ENCODE measurements around the gene TPRX1. TPM values are rescaled to one million over a fixed set of nuclear protein-coding genes. Genes with fewer than 3 reads are reported as not detected.
"Not testable (repeated sequence)": the region's sequence is repeated elsewhere in the genome, so short reads cannot be mapped to it uniquely, and the experiment has no call there.

Gene TPRX1
- total and polyA plus RNA-seq, 4 donors: not detected

DNA sequence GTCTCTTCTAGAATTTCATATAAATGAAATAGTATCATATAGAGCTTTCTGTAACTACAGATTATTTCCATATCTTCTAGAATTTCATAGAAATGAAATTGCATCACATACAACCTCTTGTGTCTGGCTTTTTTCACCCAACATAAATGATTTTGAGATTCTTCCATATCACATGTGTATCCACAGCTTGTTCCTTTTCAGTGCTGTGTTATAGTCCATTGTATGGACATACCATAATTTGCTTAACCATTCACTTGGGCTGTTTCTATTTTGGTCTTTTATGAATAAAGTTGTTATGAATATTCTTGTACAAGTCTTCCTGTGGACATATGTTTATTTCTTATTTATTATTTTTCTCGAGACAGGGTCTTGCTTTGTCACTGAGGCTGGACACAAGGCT is 11.7 kb downstream of the TPRX1 start:
- Histone ChIP-seq H3K27me3 (ENCODE audit: control insufficient read depth in 3 of 3, insufficient read depth in 3 of 3, low read length in 2 of 3) (no peaks in the 10 kb centered on the region), H3K27ac (ENCODE audit: low read depth in 1 of 2, low read length in 1 of 2) (no peak overlapping the region), H3K4me3 (no peak overlapping the region), H3K36me3 (ENCODE audit: control insufficient read depth in 4 of 4, insufficient read depth in 4 of 4, low read length in 4 of 4) (no peaks in the 10 kb centered on the region), H3K4me1 (ENCODE audit: control insufficient read depth in 5 of 5, insufficient read depth in 5 of 5, low read length in 5 of 5) (peaks cover 0 to 3% (median 0%) of the 10 kb centered on the region in 5 donors), H3K9me3 (ENCODE audit: control insufficient read depth in 4 of 4, insufficient read depth in 3 of 4, low read length in 3 of 4) (peaks cover 0 to 1% (median 0%) of the 10 kb centered on the region in 4 donors), H3K9ac (ENCODE audit: insufficient read depth in 1 of 2, low read length in 2 of 2) (no peak overlapping the region)
- no peak for DNase-seq
- no peak for ATAC-seq (ENCODE audit: insufficient read depth, low FRiP score)
- no peak for TF ChIP-seq CTCF (IDR thresholded peaks at IDR 0.05; ENCODE audit: control extremely low read depth, extremely low read depth)
- WGBS, 2 donors: 95 to 100% methylated on average over 1 of the region's 1 CpG

DNA sequence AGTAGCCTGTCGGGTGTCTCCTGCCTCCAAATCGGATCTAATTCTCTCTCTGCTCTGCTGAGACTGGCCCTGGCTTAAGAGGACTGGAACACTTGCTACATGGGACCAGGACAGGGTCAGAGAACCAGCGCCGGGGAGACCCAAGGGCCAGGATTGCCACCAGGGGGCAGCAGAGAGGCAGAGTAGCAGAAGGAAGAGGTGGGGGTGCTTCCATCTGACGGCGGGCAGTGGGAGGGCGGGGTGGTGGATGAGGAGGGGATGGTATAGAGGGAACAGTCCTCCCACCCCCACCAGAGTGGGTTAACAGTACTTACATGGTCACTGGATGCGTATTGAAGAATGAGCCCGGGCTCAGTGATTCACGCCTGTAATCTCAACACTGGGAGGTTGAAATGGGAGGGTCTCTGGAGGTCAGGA is 13.9 kb downstream of the TPRX1 start:
- peak; percentile 51 to 73 (median 58) for DNase-seq
- H3K4me1 ChIP-seq (ENCODE audit: control insufficient read depth in 5 of 5, insufficient read depth in 5 of 5, low read length in 5 of 5): peaks cover 0 to 3% (median 0%) of the 10 kb centered on the region in 5 donors
- peak; percentile 51 for TF ChIP-seq CTCF (IDR thresholded peaks at IDR 0.05; ENCODE audit: control extremely low read depth, extremely low read depth)
- peaks cover 0 to 10% (median 2%) of the 10 kb centered on the region in 4 donors for H3K36me3 ChIP-seq (ENCODE audit: control insufficient read depth in 4 of 4, insufficient read depth in 4 of 4, low read length in 4 of 4)
- H3K27ac ChIP-seq (ENCODE audit: low read depth in 1 of 2, low read length in 1 of 2): no peak overlapping the region
- peaks cover 0 to 1% (median 0%) of the 10 kb centered on the region in 4 donors for H3K9me3 ChIP-seq (ENCODE audit: control insufficient read depth in 4 of 4, insufficient read depth in 3 of 4, low read length in 3 of 4)
- WGBS, 2 donors: 14 to 15% methylated on average over 10 of the region's 10 CpGs
- peak; percentile 70 for ATAC-seq (ENCODE audit: insufficient read depth, low FRiP score)
- no peak overlapping the region for H3K9ac ChIP-seq (ENCODE audit: insufficient read depth in 1 of 2, low read length in 2 of 2)
- H3K27me3 ChIP-seq (ENCODE audit: control insufficient read depth in 3 of 3, insufficient read depth in 3 of 3, low read length in 2 of 3): no peaks in the 10 kb centered on the region
- H3K4me3 ChIP-seq: no peak overlapping the region

DNA sequence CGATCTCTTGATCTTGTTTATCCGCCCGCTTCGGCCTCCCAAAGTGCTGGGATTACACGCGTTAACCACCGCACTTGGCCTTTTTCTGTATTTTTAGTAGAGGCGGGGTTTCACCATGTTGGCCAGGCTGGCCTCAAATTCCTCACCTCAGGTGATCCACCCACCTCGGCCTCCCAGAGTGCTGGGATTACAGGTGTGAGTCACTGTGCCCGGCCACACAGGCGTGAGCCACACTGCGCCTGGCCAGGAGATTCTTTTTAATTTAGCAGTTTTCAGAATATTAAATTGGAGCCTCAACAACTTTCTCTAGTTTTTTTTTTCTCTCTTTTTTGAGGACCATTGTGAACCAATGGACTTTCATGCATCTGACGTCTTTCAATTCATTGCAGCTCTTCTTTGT is 14.5 kb downstream of the TPRX1 start:
- H3K36me3 ChIP-seq (ENCODE audit: control insufficient read depth in 4 of 4, insufficient read depth in 4 of 4, low read length in 4 of 4): peaks cover 0 to 13% (median 5%) of the 10 kb centered on the region in 4 donors
- not testable (repeated sequence) for H3K27me3 ChIP-seq (ENCODE audit: control insufficient read depth in 3 of 3, insufficient read depth in 3 of 3, low read length in 2 of 3); H3K27ac ChIP-seq (ENCODE audit: low read depth in 1 of 2, low read length in 1 of 2); H3K4me1 ChIP-seq (ENCODE audit: control insufficient read depth in 5 of 5, insufficient read depth in 5 of 5, low read length in 5 of 5); H3K9ac ChIP-seq (ENCODE audit: insufficient read depth in 1 of 2, low read length in 2 of 2); DNase-seq; H3K9me3 ChIP-seq (ENCODE audit: control insufficient read depth in 4 of 4, insufficient read depth in 3 of 4, low read length in 3 of 4); H3K4me3 ChIP-seq; ATAC-seq (ENCODE audit: insufficient read depth, low FRiP score)
- WGBS, 2 donors: 90 to 92% methylated on average over 13 of the region's 13 CpGs

GRCh38 chr19:47787307-47787706 is 17.0 kb downstream of the TPRX1 start:
- not testable (repeated sequence) for ATAC-seq (ENCODE audit: insufficient read depth, low FRiP score); H3K9me3 ChIP-seq (ENCODE audit: control insufficient read depth in 4 of 4, insufficient read depth in 3 of 4, low read length in 3 of 4); H3K27ac ChIP-seq (ENCODE audit: low read depth in 1 of 2, low read length in 1 of 2); H3K4me3 ChIP-seq; H3K9ac ChIP-seq (ENCODE audit: insufficient read depth in 1 of 2, low read length in 2 of 2); H3K4me1 ChIP-seq (ENCODE audit: control insufficient read depth in 5 of 5, insufficient read depth in 5 of 5, low read length in 5 of 5); H3K27me3 ChIP-seq (ENCODE audit: control insufficient read depth in 3 of 3, insufficient read depth in 3 of 3, low read length in 2 of 3); DNase-seq
- H3K36me3 ChIP-seq (ENCODE audit: control insufficient read depth in 4 of 4, insufficient read depth in 4 of 4, low read length in 4 of 4): peaks cover 0 to 29% (median 7%) of the 10 kb centered on the region in 4 donors
- 86 to 92% methylated on average over 10 of the region's 10 CpGs for WGBS, 2 donors

Data from lung (tissue), 12 donors.